NCI-H187 treated with DMSO at 0.1 percent for 48 hours (cell line): ENCODE results near the gene LCOR.
"Not testable (repeated sequence)": the region's sequence is repeated elsewhere in the genome, so short reads cannot be mapped to it uniquely, and the experiment has no call there.

Experiments used
- DNase-seq: peaks from one replicate; lab custom pipeline; 2025; lab: John Stamatoyannopoulos, UW

The LCOR gene

DNA sequence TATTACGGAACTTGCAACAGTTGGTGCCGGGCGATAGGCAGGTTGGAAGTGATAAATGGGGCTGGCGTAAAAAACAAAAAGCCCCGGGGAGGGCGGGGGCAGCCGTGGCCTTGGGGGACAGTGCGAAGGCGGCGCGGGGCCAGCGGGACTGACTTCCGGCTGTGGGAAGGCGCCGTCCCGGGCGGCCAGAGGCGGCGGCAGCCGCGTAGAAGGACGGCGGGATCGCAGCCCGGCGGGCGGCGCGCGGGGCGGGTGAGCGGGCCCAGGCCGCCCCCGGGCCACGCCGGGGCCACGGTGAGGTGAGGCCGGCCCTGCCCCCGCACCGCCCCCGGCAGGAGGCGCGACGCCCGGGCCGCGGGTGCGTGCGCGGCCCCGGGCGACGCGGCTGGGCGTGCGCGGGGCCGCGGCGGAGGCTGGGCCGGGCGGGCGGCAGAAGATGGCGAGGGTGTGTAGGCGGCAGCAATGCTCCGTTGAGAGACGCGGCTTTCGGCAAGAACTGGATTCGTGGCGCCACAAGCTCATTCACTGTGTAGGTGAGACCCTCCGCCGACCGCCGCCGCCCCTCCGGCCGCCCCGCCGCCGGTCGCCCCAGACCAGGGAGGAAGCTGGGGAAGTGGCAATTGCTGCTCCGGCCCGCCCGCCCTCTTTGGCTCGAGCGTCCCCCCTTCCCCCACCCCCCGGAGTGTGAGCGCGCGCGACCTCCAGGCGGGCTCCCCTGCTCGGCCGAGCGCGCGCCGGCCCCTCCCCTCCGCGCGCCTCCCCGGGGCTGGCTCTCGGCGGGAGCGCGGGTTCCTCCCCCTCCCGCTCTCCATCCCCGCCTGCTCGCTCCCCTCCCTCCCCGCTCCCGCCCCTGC is at the start of gene LCOR:
LCOR (plus strand) TSS at position 432 of the 854 bp plus-strand sequence. CDS start 116,760 bp downstream, outside the sequence.
- DNase-seq, result no peak

DNA sequence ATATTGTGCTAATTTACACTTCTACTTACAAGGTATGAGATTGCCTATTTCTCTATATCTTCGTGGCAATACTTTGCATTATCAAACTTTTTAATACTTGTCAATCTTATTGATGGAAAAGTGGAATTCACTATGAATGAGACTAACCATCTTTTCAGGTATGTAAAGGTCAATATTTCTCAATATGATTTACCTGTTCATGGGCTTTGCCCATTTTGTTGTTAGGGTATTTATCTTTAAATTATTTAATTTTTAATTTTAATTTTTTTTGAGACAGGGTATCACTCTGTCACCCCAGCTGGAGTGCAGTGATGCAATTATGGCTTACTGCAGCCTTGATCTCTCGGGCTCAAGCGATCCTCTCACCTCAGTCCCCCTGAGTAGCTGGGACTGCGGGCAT is 47.8 kb upstream of the LCOR start:
- no peak for DNase-seq

DNA sequence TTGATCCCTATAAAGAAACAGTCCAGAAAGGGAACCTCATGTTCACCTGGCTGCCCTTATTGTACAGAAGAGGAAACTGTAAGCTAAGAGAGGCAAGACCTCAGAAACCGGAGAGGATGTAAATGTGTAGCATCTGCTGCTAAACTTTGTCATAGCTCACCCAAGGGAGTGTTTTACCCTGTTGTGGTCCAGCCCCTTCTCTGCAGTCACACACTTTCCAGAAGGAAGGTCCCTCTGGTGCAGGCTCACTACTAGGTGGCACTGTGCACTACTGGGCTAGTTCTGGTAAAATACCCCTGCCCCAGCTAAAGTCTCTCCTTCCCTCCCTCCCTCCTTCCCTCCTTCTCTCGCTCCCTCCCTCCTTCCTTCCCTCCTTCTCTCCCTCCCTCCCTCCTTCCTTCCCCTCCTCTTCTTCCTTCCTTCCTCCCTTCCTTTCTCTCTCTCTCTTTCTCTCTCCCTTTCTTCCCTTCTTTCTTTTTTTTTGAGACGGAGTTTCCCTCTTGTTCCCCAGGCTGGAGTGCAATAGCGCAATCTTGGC is 42.5 kb upstream of the LCOR start:
- DNase-seq, result no peak

DNA sequence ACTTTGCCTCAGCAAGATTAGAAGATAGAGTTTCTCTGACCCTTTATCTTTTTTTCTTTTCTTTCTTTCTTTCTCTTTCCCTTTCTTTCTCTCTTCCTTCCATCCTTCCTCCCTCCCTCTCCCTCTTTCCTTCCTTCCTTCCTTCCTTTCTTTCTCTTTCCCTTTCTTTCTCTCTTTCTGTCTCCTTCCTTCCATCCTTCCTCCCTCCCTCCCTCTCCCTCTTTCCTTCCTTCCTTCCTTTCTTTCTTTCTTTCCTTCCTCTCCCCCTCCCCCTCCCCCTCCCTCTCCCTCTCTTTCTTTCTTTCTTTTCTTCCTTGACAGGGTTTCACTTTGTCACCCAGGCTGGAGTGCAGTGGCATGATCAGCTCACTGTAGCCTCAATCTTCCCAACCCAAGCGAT is 40.2 kb upstream of the LCOR start:
- DNase-seq, result no peak

DNA sequence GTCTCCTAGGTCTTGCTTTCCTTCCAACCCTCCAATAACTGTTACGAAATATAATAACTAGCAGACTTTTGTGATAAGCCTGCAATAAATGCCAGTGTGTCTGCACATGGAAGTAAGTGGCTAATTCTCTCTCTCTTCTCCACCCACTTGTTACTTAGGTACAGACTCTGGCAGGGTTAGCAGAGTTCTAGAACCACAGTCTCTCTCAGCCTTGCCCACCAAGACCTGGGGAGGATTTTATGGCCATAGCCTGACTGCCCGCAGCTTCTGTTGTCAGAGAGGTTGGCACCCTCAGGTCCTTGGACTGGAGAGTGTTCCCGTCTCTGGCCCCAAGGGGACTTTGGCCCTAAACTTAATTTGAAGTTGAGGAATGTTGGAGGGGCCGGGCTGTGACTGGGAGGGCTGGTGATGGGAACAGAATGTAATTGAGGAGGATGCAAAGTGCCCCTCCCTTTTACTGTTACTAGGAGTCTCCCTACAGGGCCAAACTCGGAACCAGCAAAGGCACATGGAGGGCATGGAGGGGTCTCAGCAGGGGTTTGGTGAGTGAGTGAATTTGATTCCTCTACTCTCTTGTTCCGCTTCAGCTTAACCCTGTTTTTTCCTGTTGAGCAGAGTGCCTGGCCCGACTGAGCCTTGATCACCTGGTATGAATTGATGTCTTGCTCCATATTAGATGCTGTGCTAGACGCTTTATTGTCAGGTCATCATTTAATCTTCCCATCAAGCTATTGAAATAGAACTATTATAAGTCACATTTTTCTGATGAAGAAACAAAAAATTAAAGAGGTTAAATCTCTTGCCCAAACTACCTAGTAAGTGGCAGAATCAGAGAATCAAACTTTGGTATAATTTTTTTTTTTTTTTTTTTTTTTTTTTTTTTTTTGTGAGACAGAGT is 37.0 kb upstream of the LCOR start:
- DNase-seq, result no peak

DNA sequence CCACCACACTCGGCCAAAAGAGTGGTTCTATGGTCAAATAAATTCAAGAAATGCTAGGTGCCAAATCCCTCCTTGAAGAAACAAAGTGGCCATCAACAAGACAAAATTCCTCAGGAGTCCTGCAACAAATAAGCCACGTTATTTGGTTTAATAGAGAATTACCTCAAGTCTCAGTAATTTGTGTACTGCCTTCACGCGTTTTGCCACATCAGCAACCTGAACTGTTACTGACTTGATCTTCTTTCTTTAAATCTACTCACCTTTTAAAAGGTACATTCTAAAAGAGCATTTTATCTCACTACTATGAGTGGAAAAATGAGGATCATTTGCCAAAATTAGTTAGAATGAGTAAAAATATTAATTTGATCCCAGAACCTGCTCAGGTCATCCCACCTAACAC is 34.6 kb upstream of the LCOR start:
- no peak for DNase-seq

DNA sequence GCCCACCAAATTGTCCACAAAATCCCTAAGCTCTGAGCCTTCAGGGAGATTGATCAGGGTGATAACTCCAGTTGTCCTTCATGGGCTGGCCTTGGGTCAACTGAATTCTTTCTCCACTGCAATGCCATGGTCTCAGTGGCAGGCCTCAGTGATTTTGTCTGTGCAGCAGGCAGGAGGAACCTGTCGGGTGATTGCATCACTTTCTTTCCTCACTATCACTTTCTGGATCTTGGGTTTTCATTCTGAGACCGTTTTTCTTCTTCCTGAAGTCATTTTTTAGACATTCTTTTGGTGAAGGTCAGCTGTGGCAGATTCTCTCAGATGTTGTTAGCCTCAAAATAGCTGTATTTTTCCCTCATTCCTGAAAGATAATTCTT is 28.8 kb upstream of the LCOR start:
- DNase-seq, result no peak

DNA sequence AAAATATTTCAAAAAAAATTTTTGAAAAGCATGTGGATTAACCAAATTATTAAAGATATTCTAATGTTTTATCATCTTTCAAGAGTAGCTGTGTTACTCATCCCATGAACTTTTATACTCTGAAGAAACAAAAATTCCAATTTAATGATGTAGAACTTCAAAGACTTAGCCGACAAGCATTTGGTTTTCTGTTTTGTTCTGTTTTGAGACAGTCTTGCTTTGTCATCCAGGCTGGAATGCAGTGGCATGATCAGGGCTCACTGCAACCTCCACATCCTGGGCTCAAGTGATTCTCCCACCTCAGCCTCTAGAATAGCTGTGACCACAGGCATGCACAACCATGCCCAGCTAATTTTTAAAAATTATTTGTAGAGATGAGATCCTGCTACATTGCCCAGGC is 17.8 kb upstream of the LCOR start:
- DNase-seq, result no peak

DNA sequence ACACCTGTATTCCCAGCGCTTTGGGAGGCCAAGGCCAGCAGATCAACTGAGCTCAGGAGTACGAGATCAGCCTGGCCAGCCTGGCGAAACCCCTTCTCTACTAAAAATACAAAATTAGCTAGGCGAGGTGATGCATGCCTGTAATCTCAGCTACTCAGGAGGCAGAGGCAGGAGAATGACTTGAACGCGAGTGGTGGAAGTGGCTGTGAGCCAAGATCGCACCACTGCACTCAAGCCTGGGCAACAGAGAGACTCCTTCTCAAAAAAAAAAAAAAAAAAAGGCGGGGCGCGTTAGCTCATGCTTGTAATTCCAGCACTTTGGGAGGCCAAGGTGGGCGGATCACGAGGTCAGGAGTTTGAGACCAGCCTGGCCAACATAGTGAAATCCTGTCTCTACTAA is 13.1 kb upstream of the LCOR start:
- DNase-seq, result not testable (repeated sequence)

DNA sequence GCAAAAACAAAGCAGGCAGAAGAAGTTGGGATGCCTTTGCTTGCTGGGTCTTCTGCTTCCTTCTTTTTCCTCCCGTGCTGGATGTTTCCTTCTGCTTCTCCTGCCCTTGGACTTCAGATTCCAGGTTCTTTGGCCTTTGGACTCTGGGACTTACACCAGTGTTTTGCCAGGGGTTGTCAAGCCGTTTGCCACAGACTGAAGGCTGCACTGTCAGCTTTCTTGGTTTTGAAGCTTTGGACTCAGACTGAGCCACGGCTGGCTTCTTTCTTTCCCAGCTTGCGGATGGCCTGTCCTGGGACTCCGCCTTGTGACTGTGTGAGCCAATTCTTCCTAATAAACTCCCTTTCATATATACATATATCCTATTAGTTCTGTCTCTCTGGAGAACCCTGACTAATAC is 11.3 kb upstream of the LCOR start:
- no peak for DNase-seq

DNA sequence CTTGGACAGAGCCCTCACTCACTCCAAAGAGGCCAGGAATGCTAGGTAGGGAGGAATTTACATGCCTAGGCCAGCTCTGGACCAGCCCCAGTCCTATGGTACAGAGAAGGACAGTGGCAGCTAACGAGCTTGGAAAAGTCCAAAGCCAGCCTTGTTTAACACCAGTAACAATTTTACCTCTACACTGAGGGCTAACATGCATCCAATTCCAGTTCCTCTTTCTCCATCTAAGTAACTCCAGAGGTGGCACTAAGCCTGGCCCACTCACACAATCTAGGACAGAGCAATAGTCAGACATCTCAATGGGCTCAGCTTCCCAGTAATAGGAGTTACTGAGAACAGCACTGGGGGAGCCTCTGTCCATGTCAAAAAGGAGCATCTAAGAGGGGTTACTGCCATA is 5.7 kb upstream of the LCOR start:
- no peak for DNase-seq

DNA sequence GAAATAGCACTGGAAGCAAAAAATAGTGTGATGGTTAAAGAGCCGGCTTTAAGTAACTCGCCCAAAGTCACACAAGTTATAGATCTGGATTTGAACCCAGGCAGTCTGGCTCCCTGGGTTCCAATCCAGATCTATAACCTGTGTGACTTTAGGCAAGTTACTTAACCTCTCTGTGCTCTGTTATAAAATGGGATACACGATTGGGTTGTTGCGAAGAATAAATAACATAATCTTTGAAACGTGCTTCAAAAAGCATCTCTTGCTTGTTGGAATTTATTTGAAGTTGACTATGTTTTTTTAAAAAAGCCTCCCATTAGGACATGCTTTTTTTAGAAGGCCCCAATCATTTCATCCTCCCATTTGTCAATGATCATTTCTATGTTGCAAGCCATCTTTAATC is 3.5 kb upstream of the LCOR start:
- no peak for DNase-seq

DNA sequence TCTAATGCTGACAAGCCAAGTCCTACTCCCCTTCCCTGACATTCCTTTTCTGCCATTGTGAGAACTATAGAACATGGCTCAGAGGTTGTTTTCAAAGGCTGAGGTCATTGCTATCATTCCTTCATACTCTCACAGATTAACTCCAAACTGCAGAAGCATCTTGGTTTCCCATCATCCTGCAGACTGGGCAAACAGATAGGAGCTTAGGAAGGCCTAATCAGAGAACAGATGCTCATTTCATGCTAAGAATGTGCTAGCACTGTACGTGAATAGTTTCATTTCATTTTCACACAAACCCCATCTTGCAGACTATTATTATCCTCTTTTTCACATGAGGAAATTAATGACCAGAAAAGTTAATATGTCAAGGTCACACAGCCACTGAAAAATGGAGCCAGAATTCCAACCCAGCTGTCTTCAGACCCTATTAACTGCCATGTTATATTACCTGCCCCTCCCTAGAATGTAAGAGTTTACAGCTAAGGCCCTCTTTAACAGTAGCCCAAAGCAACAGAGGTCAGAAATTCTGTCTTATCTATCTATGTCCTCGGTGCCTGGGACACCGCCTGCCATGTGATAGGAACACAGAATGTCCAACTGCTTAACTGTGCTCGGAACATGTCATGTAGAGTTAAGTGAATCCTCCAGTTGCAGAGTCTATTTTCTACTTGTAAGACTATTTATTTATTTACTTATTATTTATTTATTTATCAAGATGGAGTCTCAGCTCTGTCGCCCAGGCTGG is 2.9 kb upstream of the LCOR start:
- DNase-seq, result no peak

DNA sequence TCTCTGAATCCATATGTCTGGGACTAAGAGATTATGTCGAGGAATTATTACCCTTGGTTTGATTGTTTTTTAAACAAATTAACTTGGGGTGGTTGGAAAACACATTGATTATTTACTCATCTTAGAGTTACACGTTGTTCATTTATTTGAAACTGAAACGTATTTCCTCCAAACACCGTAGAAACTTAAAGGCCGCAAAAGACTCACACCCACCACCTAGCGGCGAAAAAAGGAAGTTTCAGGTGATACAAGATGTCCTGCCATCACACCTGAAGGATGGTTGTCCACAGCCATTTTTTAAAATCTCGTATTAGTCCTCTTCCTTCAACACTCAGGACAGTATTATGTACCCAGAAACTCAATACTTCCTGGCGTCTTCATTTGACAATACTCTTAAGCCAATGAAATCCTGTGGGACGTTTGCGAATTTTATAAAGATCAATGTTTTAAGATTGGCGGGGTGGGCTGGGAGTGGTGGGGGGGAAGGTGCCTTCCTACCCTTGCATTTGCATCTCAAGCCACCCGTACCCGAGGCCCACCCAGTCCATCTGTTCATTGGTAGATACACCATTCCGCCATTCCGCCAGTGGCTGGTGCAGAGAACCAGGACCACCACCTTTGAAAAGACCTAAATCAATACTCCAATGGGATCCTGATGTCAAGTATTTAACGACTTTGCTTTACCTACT is 1.4 kb upstream of the LCOR start:
- DNase-seq, result no peak

DNA sequence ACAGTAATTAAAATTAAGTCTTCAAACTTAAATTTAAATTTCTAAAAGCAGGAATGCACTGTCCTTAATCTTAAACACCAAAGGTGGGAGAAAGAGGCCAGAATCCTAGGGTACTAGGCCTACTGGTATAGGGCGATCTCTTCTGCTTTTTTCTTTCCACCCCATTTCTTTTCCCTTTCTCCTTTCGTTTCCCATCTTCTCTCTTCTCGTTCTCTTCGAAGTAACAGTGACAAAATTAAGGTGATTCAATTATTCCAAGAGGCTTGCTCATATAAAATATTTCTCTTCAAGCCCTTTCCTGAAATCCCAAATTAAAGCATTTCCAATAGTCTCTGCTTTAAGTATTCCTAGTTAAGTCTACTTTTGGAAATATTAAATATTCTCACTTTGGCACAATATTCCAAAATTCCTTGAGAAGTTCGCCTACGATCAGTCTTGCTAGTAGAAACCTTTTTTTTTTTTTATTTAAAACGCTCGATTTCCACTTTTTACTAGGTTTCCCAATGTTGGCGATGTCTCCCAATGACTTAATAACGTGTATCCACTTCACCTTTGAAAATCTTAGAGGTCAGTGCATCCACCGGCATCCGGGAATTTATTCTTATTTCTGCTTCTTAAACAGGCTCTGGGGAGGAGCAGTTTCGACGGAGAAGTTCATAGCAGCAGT is 765 bp upstream of the LCOR start:
- no peak for DNase-seq

DNA sequence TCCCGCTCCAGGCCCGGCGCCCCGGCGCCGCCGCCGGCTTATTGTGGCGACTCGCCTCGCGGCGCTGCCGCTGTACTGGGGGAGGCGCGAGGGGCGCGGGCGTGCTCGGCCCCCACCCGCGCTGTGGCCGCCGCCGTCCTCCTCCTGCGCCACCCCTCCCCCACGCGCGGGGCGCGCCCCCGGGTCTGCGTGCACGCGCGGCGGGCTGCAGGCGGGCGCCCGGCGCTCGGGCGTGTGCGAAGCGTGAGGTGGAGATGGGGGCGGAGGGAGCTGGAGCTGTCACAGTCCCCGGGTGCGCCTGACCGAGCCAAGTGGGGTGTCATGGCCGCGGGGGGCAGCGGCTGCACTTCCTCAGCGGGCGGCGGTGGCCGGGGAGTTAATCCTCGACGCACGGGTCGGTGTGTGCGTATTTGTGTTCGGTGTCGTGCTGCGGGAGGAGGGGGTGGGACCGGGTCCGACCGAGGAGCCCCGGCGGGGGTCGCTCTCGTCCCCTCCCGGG is 672 bp downstream of the LCOR start:
- DNase-seq, result no peak

DNA sequence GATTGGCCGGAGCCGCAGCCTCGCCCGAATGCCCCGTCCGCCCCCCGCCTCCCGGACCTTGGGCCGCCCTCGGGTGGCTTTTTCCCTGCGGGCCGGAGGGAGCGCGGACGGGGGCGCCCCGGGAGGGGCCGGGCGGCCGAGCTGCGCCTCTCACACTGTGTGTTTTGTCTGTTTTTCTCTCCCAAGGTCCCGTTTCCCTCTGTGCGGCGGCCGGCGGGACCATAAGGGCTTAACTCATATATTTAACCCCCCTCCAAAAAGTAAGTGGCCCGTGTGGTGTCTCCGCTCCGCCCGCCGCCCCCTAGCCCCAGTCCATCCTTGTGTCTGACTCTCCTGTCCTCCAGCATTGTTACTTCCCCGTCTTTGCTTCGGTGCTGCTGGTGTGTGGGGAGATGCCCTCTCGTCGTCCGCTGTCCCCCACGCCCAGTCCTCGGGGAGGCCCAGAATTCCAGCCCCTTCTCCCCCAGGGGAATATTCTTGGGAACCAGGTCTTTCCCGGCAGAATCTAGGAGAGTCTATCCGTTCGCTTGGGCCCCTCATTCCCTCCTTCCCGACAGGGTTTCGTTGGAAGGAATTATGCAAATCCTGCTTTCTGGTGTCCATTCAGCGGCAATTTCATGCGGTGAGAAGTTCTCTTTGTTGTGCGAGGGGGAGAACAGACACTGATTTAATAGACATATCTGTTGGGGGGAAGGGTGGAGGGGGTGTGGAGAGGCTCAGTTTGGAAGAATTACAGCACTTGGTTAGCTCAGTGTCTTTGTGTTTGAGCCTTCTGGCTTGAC is 1.3 kb downstream of the LCOR start:
- no peak for DNase-seq

DNA sequence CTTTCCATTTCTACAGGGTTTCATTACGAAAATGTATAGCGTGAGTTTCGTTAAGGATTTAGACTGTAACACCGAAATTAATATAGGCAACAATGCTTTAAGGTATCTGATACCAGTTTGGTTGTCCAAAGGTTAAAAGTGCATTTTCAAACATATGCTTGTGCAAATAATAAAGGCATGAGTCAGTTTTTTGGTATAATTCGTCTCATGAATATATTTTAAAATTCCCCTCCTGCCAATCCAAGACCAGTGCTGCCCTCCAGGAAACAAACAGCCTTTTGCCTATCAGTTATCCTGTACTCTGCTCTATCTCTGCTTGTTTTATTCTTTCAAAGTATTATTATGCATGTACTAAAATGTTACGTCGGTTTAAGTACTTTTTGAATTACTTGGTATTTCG is 2.0 kb downstream of the LCOR start:
- DNase-seq, result no peak

DNA sequence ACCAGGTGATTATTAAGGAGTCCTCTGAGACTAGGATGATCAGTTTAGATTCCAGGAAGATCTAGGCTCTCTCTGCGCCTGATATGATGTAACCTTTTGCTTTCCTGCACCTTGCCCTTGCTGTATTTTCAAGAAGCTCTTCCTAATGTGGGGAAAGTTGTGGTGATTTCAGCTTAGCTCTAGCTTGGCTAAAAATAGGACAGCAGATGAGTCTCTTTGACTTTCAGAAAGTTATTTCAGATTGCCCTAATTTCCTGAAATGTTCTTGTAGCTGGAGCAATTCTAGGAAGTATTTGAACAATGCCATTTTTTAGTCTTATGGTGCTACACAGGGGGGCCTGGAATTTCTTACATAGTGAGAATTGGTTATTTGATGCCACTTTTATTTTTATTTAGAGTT is 3.8 kb downstream of the LCOR start:
- DNase-seq, result no peak

DNA sequence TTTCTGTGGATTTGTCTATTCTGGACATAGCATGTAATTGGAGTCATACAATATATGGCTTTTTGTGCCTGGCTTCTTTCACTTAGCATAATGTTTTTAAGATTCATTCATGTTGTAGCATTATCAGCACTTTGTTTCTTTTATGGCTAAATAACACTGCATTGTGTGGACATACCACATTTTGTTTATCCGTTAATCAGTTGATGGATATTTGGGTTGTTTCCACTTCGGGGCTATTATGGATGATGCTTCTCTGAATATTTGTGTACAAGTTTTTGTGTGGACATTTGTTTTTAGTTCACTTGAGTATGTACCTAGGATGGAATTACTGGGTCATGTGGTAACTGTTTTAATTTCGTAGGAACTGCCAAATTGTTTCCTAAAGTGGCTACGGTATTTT is 6.4 kb downstream of the LCOR start:
- no peak for DNase-seq
